HEK293 (cell line): Measurements from ENCODE around the gene RANBP3L.

ENCODE experiments used
- CTCF ChIA-PET: fragments of 350-600 bp; formaldehyde crosslinking; extraction: SDS; loops from one replicate; lab custom pipeline; 2021; ENCODE audit warnings: antibody characterized with exemption; lab: Yijun Ruan, JAX
- POLR2A ChIA-PET: fragments of 300-600 bp; formaldehyde crosslinking; extraction: SDS; loops from one replicate; lab custom pipeline; 2020; ENCODE audit warnings: antibody characterized with exemption, inconsistent platforms; lab: Yijun Ruan, JAX
- H3K27ac ChIP-seq: fragments of 200-500 bp; sonication (Bioruptor generic); 2 replicates; pipeline ENCODE4 v1.5.1; 2014; ENCODE audit warnings: low read depth, low read length, control low read depth, inconsistent platforms; ENCODE audit errors: extremely low read depth
- H3K36me3 ChIP-seq, 2 experiments: fragments of 200-500 bp in 1 of 2; sonication (Bioruptor generic) in 1 of 2; 1 replicate in 1 of 2; 2 replicates in 1 of 2; pipeline ENCODE4 v1.5.1; 2014 to 2017; ENCODE audit warnings: inconsistent platforms in 2 of 2, low read length in 2 of 2; ENCODE audit not compliant: control insufficient read depth in 2 of 2, insufficient read depth in 1 of 2
- H3K4me1 ChIP-seq: fragments of 200-500 bp; sonication (Bioruptor generic); 2 replicates; pipeline ENCODE4 v1.5.1; 2014; ENCODE audit warnings: mild to moderate bottlenecking, low read length, inconsistent platforms; ENCODE audit not compliant: control insufficient read depth, insufficient read depth
- H3K4me3 ChIP-seq: 2 replicates; pipeline ENCODE4 v1.5.1; 2011; ENCODE audit warnings: low read depth, mild to moderate bottlenecking, control low read depth, low read length, moderate library complexity
- H3K9me3 ChIP-seq: fragments of 200-500 bp; sonication (Bioruptor generic); 2 replicates; pipeline ENCODE4 v1.5.1; 2014; ENCODE audit warnings: low read depth, low read length, inconsistent platforms; ENCODE audit not compliant: control insufficient read depth, insufficient read depth
- CTCF ChIP-seq: fragments of 450-650 bp; formaldehyde crosslinking; IDR thresholded peaks from 2 replicates; pipeline ENCODE4 v1.5.1; 2016; ENCODE audit warnings: missing biosample characterization, missing genetic modification characterization
- GLIS1 ChIP-seq: fragments of 450-650 bp; formaldehyde crosslinking; IDR thresholded peaks from 2 replicates; pipeline ENCODE4 v1.5.1; 2016; ENCODE audit warnings: missing biosample characterization, missing genetic modification characterization
- IKZF3 ChIP-seq: fragments of 450-650 bp; IDR thresholded peaks from 2 replicates; pipeline ENCODE4 v1.5.0; 2018; ENCODE audit warnings: missing biosample characterization, mild to moderate bottlenecking, missing genetic modification characterization, moderate library complexity
- YY1 ChIP-seq: fragments of 450-650 bp; formaldehyde crosslinking; IDR thresholded peaks from 2 replicates; pipeline ENCODE4 v1.5.1; 2018; ENCODE audit warnings: missing biosample characterization, missing genetic modification characterization
- ZIC2 ChIP-seq: fragments of 450-650 bp; formaldehyde crosslinking; IDR thresholded peaks from 2 replicates; pipeline ENCODE4 v1.5.1; 2016; ENCODE audit warnings: missing biosample characterization, missing genetic modification characterization
- ZNF16 ChIP-seq: fragments of 450-650 bp; formaldehyde crosslinking; IDR thresholded peaks from 2 replicates; pipeline ENCODE4 v1.5.1; 2016; ENCODE audit warnings: low read depth, missing biosample characterization, missing genetic modification characterization
- ZNF169 ChIP-seq: fragments of 450-650 bp; formaldehyde crosslinking; IDR thresholded peaks from 2 replicates; pipeline ENCODE4 v1.5.1; 2016; ENCODE audit warnings: missing biosample characterization, missing genetic modification characterization
- ZNF302 ChIP-seq: fragments of 450-650 bp; formaldehyde crosslinking; IDR thresholded peaks from 2 replicates; pipeline ENCODE4 v1.5.1; 2016; ENCODE audit warnings: missing biosample characterization, missing genetic modification characterization, low read depth
- ZNF513 ChIP-seq: fragments of 450-650 bp; IDR thresholded peaks from 2 replicates; pipeline ENCODE4 v1.5.1; 2018; ENCODE audit warnings: missing biosample characterization, missing genetic modification characterization
- ZNF645 ChIP-seq: fragments of 450-650 bp; formaldehyde crosslinking; IDR thresholded peaks from 2 replicates; pipeline ENCODE4; 2016; ENCODE audit warnings: missing biosample characterization, missing genetic modification characterization
- ZSCAN4 ChIP-seq: fragments of 450-650 bp; formaldehyde crosslinking; IDR thresholded peaks from 2 replicates; pipeline ENCODE4 v1.5.1; 2017; ENCODE audit warnings: missing biosample characterization, missing genetic modification characterization
- TF ChIP-seq, protein P1 (sequence below): fragments of 450-650 bp; formaldehyde crosslinking; IDR thresholded peaks from 2 replicates; pipeline ENCODE4 v1.5.1; 2016; ENCODE audit warnings: missing biosample characterization, missing genetic modification characterization

Gene RANBP3L

DNA sequence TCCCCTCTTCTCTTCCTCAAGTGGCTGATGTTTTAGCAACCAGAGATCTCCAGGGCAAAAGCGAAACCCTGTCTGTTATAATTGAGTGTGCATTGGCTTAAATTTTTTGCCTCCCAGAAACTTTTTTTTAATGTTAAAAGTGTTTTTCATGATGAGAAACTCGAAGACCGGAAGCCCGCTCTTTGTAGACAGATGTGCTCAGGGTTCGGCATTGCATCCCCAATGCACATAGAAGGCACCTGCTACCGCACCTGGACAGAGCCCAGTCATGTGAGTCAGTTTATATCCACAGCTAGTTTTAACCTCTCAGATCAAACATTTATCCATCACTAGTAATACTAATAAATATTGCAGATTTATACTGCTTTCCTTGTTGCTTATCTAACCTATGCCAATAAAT, 40.5 kb downstream of the RANBP3L start (continued):
- TF ChIP-seq ZNF513 = no peak

GRCh38 chr5:36253575-36253974, 48.1 kb downstream of the RANBP3L start:
- TF ChIP-seq GLIS1 (tag by site-specific recombination) (no peak), ZNF16 (no peak), YY1 (no peak), ZNF302 (tag by site-specific recombination) (no peak), ZNF645 (no peak), CTCF (no peak)
- POLR2A ChIA-PET = no interaction called here
- Histone ChIP-seq H3K27ac (no peak overlapping the region), H3K4me3 (no peak overlapping the region), H3K36me3 (no peaks in the 10 kb centered on the region), H3K4me1 (0 out of 2 replicates have a peak, but pooled peaks cover 6% of the 10 kb centered on the region), H3K9me3 (no peaks in the 10 kb centered on the region)
- CTCF ChIA-PET = interaction anchor here (0.6 to 3.1 kb wide), 3 partner anchors 10 to 326 kb away, joined by 3 to 14 read pairs (median 3); partner anchors contain the start of gene NADK2

GRCh38 chr5:36252722-36253365, 48.9 kb downstream of the RANBP3L start:
- CTCF ChIA-PET = interaction anchor here (0.6 to 3.1 kb wide), 5 partner anchors 10 to 325 kb away, joined by 3 to 14 read pairs (median 3); partner anchors contain the start of gene NADK2
- no peak overlapping the region for H3K27ac ChIP-seq
- H3K4me3 ChIP-seq = no peak overlapping the region
- no peaks in the 10 kb centered on the region for H3K9me3 ChIP-seq
- 0 out of 2 replicates have a peak, but pooled peaks cover 6% of the 10 kb centered on the region for H3K4me1 ChIP-seq
- TF ChIP-seq ZIC2 (tag by site-specific recombination) (no peak), ZNF169 (tag by site-specific recombination) (no peak), ZSCAN4 (tag by site-specific recombination) (no peak), IKZF3 (tag by site-specific recombination) (no peak)
- TF ChIP-seq, protein P1, sequence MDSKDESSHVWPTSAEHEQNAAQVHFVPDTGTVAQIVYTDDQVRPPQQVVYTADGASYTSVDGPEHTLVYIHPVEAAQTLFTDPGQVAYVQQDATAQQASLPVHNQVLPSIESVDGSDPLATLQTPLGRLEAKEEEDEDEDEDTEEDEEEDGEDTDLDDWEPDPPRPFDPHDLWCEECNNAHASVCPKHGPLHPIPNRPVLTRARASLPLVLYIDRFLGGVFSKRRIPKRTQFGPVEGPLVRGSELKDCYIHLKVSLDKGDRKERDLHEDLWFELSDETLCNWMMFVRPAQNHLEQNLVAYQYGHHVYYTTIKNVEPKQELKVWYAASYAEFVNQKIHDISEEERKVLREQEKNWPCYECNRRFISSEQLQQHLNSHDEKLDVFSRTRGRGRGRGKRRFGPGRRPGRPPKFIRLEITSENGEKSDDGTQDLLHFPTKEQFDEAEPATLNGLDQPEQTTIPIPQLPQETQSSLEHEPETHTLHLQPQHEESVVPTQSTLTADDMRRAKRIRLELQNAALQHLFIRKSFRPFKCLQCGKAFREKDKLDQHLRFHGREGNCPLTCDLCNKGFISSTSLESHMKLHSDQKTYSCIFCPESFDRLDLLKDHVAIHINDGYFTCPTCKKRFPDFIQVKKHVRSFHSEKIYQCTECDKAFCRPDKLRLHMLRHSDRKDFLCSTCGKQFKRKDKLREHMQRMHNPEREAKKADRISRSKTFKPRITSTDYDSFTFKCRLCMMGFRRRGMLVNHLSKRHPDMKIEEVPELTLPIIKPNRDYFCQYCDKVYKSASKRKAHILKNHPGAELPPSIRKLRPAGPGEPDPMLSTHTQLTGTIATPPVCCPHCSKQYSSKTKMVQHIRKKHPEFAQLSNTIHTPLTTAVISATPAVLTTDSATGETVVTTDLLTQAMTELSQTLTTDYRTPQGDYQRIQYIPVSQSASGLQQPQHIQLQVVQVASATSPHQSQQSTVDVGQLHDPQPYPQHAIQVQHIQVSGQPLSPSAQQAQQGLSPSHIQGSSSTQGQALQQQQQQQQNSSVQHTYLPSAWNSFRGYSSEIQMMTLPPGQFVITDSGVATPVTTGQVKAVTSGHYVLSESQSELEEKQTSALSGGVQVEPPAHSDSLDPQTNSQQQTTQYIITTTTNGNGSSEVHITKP = peak; percentile 23; the same call in 1 of the 2 replicates
- TF ChIP-seq, all 188 proteins: peak for 1
- H3K36me3 ChIP-seq = no peaks in the 10 kb centered on the region
- POLR2A ChIA-PET = no interaction called here
